DOHH2 (cell line): Measurements from ENCODE around the gene TUFM.
A peak's percentile ranks its signal among the peaks of the same experiment; 100 is the strongest.
"Not testable (repeated sequence)": the region's sequence is repeated elsewhere in the genome, so short reads cannot be mapped to it uniquely, and the experiment has no call there.

Experiments used
- H3F3A ChIP-seq: fragments of 200-600 bp; sonication (generic), shearing (Covaris generic); 2 replicates; pipeline ENCODE4 v1.6.0; 2016; ENCODE audit warnings: antibody characterized with exemption, mild to moderate bottlenecking; ENCODE audit not compliant: control insufficient read depth, insufficient read depth
- H3K27ac ChIP-seq: fragments of 200-600 bp; sonication (generic); 2 replicates; pipeline ENCODE4 v1.5.1; 2014; ENCODE audit warnings: low read depth, mild to moderate bottlenecking, low read length, moderate library complexity
- H3K27me3 ChIP-seq: fragments of 200-600 bp; sonication (generic); 2 replicates; pipeline ENCODE4 v1.6.1; 2014; ENCODE audit warnings: mild to moderate bottlenecking, low read length, mixed read lengths; ENCODE audit not compliant: control insufficient read depth
- H3K36me3 ChIP-seq: fragments of 200-600 bp; sonication (generic); 2 replicates; pipeline ENCODE4 v1.6.1; 2014; ENCODE audit warnings: mild to moderate bottlenecking, low read length, moderate library complexity, mixed read lengths; ENCODE audit not compliant: control insufficient read depth
- H3K4me1 ChIP-seq: fragments of 200-600 bp; sonication (generic); 2 replicates; pipeline ENCODE4 v1.6.1; 2014; ENCODE audit warnings: mild to moderate bottlenecking, low read length, mixed read lengths; ENCODE audit not compliant: control insufficient read depth
- H3K4me2 ChIP-seq: fragments of 200-600 bp; sonication (generic); 2 replicates; pipeline ENCODE4 v1.6.0; 2014; ENCODE audit warnings: mild to moderate bottlenecking, low read length, moderate library complexity
- H3K4me3 ChIP-seq: fragments of 200-600 bp; sonication (generic); 2 replicates; pipeline ENCODE4 v1.5.1; 2014; ENCODE audit warnings: mild to moderate bottlenecking, low read length, mixed read lengths
- H3K79me2 ChIP-seq: fragments of 200-600 bp; sonication (generic); 2 replicates; pipeline ENCODE4 v1.6.1; 2014; ENCODE audit warnings: mild to moderate bottlenecking, low read length, mixed read lengths; ENCODE audit not compliant: control insufficient read depth
- H3K9me2 ChIP-seq: fragments of 200-600 bp; sonication (generic); replicated peaks from 2 replicates; pipeline ENCODE4 v1.6.1; 2014; ENCODE audit warnings: mild to moderate bottlenecking, low read length, mixed read lengths; ENCODE audit not compliant: control insufficient read depth
- H3K9me3 ChIP-seq: fragments of 200-600 bp; sonication (generic); 2 replicates; pipeline ENCODE4 v1.6.1; 2014; ENCODE audit warnings: antibody characterized with exemption, low read length, mixed read lengths; ENCODE audit not compliant: control insufficient read depth, insufficient read depth
- H4K20me1 ChIP-seq: fragments of 200-600 bp; sonication (generic); 2 replicates; pipeline ENCODE4 v1.6.0; 2014; ENCODE audit warnings: low read depth, mild to moderate bottlenecking, antibody characterized with exemption, low read length, moderate library complexity; ENCODE audit not compliant: control insufficient read depth, insufficient read depth
- TF ChIP-seq, protein P1 (sequence below): fragments of 200-600 bp; sonication (generic); IDR thresholded peaks from one replicate; pipeline ENCODE4 v1.5.1; 2014; ENCODE audit warnings: antibody characterized with exemption, mild to moderate bottlenecking, low read depth, low read length; ENCODE audit not compliant: poor library complexity, severe bottlenecking

The TUFM gene

DNA sequence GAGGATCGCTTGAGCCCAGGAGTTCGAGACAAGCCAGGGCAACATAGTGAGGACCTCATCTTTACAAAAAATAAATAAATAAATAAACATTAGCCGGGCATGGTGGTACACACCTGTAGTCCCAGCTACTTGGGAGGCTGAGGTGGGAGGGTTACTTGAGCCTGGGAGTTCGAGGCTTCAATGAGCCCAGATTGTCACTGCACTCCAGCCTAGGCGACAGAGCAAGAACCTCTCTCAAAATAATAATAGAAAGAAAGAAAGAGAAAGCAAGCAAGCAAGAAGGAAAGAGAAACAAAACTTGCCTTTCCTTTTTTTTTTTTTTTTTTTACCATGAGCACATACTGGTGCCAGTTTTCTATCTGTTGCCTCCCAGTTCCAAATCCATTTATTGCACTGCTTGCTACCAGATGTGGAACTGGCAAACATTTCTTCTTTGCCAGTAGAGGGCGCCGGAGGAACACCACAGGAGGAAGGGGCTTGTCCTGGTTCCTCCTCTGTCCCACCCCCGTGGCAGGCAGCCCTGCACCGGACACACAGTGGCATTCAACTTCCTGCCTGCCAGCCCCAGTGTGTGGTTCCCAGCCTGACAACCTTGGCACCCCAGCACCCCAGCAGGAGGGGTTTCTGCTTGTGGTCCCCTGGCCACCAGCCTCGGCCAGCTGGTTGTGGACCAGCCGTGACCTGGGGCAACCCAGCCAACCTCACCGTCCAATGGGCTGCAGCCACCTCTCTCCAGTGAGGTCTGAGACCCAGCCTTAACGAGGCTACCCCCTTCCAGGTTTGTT, 43.7 kb downstream of the TUFM start:
- H3K4me2 ChIP-seq: peak overlapping the region; percentile 40
- not testable (repeated sequence) for H4K20me1 ChIP-seq, H3K27ac ChIP-seq, H3F3A ChIP-seq, H3K79me2 ChIP-seq, H3K4me1 ChIP-seq, H3K9me2 ChIP-seq, H3K27me3 ChIP-seq, H3K36me3 ChIP-seq, H3K9me3 ChIP-seq
- TF ChIP-seq, protein P1, sequence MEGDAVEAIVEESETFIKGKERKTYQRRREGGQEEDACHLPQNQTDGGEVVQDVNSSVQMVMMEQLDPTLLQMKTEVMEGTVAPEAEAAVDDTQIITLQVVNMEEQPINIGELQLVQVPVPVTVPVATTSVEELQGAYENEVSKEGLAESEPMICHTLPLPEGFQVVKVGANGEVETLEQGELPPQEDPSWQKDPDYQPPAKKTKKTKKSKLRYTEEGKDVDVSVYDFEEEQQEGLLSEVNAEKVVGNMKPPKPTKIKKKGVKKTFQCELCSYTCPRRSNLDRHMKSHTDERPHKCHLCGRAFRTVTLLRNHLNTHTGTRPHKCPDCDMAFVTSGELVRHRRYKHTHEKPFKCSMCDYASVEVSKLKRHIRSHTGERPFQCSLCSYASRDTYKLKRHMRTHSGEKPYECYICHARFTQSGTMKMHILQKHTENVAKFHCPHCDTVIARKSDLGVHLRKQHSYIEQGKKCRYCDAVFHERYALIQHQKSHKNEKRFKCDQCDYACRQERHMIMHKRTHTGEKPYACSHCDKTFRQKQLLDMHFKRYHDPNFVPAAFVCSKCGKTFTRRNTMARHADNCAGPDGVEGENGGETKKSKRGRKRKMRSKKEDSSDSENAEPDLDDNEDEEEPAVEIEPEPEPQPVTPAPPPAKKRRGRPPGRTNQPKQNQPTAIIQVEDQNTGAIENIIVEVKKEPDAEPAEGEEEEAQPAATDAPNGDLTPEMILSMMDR: peak; percentile 24
- peak overlapping the region; percentile 30; the same call in 1 of the 2 replicates for H3K4me3 ChIP-seq
